ENCODE measurements around the gene GRM1.

GRM1 gene

GRCh38 chr6:146097586-146097985 lies 68.7 kb downstream of the GRM1 start:
- DNase-seq: no peak

DNA sequence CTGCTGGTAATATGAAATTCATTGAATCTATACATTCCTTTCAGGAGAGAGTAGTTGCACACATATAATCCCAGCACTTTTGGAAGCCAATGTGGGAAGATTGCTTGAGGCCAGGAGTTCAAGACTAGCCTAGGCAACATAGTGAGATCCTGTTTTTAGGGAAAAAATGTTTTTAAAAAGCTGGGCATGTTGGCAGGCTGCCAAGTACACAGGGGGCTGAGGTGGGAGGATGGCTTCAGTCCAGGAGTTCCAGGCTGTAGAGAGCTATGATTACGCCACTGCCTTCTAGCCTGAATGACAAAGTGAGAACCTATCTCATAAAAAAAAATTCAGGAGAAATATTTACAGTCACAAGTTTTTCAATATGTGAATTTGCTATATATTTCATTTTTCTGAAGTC lies 71.9 kb downstream of the GRM1 start:
- DNase-seq: peak in 2 of 58 donors; percentile 1 to 4

DNA sequence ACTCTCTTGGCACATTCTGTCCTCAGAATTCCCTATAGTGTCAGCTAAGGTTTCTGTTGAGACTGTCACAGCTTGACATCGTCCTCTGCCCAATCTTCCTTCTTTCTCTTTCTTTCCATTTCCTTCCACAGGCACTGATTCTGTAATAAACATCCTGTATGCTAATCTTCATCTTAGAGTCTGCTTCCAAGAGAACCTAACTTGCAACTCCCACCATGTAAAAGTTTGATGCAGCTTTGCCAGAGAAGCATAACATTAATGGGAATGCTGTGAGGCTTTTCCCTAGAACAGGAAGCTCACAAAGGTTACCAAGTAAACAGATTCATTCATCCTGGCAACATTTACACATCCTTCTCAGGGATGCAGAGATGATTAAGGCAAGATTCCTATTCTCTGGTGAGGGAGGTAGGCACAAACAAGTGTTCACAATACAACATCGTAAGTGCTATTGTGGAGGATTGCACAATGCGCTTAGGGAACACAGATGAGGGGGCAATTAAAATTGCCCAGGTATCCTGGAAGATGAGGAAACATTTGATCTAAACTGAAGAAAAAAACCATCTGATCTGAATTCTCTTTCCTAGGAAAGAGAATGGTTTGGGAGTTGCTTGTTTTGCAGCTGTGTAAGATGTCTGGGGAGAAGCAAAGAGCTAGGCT lies 74.7 kb downstream of the GRM1 start:
- DNase-seq: no peak

DNA sequence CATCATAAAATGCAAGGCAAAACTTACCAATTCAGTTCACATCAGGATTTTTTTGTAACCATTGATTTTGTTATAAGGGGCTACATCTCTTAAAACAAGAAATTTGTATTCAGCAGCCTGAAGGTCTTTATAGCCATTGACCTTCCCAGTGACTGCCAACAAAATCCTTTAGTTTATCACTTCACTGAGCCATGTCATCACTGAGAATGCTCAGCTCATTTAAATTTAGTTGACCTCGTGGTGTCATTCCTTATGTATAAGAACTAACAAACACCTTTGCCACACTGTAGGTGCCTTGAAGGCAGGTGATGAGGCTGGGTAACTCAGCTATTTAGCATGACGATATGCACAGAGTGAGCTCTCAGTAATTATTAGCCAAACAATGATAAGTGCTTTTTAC lies 77.7 kb downstream of the GRM1 start:
- DNase-seq: no peak

GRCh38 chr6:146110990-146111389 lies 82.1 kb downstream of the GRM1 start:
- no peak for DNase-seq

- peak in 2 of 58 donors; percentile 8 to 13 for DNase-seq
Measured at GRCh38 chr6:146111881-146112450, 83.1 kb downstream of the GRM1 start.

- no peak for DNase-seq
Measured at GRCh38 chr6:146113084-146113623, 84.3 kb downstream of the GRM1 start.

DNA sequence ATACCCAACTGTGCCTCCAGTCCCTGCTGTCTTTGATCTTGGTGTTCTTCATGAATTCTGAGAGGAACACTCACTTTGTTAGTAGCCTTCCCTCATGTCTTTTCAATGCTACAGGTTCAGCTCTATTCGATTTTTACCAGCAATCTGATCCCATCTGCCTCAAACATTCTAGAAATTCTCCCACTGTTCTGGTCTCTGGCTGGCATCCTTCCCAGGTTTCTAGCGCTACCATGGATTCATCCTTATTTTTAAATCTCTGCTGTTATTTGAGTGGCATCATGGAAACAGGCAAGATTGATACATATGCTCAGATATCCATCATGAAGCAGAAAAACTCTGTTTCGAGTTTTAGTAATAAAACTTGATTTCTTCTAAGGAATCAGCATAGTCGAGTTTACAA lies 94.8 kb downstream of the GRM1 start:
- DNase-seq: peak in 3 of 58 donors; percentile 2 to 9 (median 9)

GRCh38 chr6:146127447-146128215 lies 98.8 kb downstream of the GRM1 start:
- DNase-seq: no peak

DNA sequence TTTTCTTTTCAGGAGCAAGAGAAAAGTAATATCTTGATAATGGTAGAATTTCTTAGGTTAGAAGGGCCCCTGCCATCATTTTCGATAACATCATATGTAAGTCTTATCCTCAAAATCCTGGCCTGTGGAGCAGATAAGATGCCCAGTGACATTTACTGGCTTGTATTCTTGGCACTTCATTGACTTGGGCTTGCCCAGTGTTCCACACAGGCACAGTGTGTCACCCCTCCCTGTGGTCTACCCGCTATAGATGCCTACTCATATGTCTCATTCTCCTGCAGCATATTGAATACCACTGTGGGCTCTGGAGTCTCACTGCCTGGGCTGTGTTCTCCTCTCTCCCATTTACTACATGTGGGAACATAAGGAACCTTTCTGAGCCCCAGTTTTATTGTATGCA lies 105.0 kb downstream of the GRM1 start:
- DNase-seq: no peak

DNA sequence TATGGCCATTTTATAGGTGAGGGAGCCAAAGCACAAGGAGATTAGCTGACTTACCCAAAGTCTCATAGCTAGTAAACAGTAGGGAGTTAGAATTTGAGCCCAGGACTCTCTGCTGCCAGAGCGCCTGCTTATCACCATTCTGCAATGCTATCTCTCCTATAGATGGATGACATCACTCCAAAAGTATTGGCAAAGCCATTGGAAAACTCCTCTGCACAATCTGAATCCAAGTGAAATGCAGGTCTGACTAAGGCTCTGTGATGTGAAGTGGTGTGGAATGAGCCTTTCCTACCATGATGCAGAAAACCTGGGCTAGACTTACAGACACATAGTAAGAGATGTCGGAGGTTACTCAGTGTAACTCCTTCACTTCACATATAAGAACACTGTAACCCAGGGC lies 106.3 kb downstream of the GRM1 start:
- DNase-seq: no peak

- DNase-seq: no peak
Measured at GRCh38 chr6:146146836-146147235, 118.0 kb downstream of the GRM1 start.

- no peak for DNase-seq
Measured at GRCh38 chr6:146149770-146150169, 120.9 kb downstream of the GRM1 start.

- DNase-seq: no peak
Measured at GRCh38 chr6:146153040-146153758, 124.3 kb downstream of the GRM1 start.

DNA sequence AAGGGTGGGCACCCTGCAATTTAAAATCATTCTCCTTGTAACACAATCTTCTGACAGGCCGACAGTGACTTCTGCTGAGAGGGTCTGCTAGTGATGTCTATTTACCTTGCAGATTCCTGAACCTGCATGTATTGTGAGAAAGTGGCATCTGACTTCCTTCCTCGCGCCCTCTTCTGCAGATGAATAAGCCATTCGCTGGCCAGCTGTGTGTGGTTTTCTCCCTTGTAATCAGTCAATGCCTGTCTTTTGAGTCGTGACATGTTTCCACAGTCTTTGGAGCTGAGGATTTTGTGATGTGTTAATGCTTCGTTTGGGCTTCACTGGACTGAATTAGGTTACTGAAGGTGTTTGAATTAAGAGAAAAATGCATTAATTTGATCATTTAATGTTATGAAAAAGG lies 125.3 kb downstream of the GRM1 start:
- DNase-seq: no peak

DNA sequence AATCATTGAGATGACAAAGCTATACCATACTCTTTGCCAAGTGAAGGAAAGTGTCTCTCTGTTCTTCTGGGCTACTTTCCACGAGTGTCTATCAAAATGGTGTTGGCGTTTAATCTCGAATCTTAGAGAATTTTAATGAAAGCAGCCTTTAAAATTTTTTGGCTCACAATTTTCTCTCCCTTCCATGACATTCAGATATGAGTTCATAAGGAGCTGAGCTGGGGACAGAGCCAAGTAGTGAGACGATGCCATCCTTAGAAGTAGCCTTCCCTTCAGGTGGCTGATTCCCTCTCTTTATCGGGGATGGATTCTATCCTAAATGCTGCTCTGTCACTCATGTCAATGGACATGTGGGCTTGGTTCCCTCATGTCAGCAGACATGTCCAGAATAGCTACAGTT lies 132.8 kb downstream of the GRM1 start:
- DNase-seq: no peak

- no peak for DNase-seq
Measured at GRCh38 chr6:146169872-146170271, 141.0 kb downstream of the GRM1 start.

DNA sequence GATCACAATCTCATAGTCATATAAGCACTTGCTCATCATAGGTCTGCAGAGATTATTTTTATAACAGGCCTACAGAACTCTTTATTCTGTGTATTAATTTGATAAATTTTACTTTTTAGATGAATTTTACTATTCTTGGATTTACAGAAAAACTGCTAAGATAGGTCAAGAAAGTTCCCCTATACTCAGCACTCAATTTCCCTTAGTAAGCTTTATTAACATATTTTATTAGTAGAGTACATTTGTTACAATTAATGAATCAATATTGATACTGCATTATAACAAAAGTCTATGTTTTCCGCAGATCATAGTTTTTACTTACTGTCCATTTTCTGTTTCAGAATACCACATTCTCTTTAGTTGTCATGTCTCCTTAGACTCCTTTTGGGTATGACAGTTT lies 148.9 kb downstream of the GRM1 start:
- no peak for DNase-seq

DNA sequence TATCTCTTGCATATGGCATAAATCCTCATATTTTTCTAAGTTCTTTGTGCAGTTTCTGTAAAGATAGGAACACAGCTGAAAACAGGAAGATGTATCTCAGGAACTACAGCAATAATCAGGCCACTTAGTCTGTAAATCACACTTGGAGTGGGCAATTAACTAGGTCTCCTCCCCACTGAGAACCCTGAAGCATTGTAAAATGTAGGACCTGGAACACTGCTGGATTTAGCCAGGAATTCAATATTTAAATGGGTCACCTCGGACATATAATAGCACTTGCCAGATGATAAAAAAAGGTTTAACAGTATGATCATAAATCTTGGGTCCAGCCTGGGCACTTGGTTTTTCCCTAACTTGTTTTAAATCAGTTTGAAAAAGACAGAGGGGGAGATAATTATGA lies 155.0 kb downstream of the GRM1 start:
- DNase-seq: no peak

GRCh38 chr6:146184701-146185100 lies 155.8 kb downstream of the GRM1 start:
- DNase-seq: no peak

DNA sequence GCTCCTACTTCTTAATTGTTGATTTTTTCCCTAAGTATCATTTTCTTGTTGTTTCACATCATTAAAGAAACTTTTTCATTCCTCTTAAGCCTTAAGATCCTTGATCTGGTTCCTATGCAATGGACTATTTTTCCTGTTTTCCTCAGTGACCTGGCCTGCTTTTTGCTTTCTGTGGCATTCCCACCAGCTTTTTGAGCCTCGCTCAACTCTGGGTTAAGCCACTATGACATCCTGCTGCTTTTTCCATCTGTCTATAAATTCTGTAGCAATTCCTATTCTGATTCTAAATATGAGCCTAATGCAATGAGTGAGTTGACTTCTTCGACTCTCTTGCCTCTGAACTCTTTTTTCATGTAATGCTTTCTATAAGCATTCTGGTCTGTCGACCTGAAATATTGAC lies 160.3 kb downstream of the GRM1 start:
- DNase-seq: no peak

DNA sequence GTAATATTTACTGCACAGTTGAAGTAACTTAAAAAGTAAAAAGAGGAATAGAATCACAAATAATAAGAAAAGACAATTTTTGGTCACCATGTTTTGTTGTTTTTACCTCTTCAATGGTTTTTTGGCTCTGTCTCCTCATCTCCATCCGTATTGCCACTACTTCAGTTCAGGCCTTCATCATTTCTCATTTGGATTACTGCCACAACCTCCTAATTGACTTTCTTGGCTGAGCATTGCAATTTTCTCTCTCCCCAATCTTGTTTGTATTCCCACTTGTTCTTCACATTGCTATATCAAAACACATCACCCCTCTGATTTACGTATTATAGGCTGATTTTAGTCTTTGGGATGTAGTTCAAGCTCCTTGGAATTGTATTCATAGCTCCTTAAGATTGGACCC lies 161.7 kb downstream of the GRM1 start:
- DNase-seq: no peak
